KOPT-K1 (cell line): ENCODE data around the gene ASB6.

Experiments
- H3K27ac ChIP-seq: fragments of 200-600 bp; sonication (generic); 2 replicates; pipeline ENCODE4 v1.5.1; 2016; ENCODE audit warnings: antibody characterized with exemption, mild to moderate bottlenecking, low read depth, low read length; ENCODE audit not compliant: poor library complexity, severe bottlenecking
- H3K36me3 ChIP-seq: fragments of 200-600 bp; sonication (generic); 2 replicates; pipeline ENCODE4 v1.5.1; 2017; ENCODE audit warnings: antibody characterized with exemption, mild to moderate bottlenecking, low read length, moderate library complexity; ENCODE audit not compliant: insufficient read depth
- H3K9me3 ChIP-seq: fragments of 200-600 bp; sonication (generic); 2 replicates; pipeline ENCODE4 v1.5.1; 2017; ENCODE audit warnings: antibody characterized with exemption, low read length, mild to moderate bottlenecking; ENCODE audit not compliant: insufficient read depth, poor library complexity, severe bottlenecking

Gene ASB6

GRCh38 chr9:129629251-129629820 is 12.6 kb downstream of the ASB6 start:
- Histone ChIP-seq H3K36me3 (peaks cover 57% of the 10 kb centered on the region), H3K9me3 (no peaks in the 10 kb centered on the region), H3K27ac (no peak overlapping the region)

GRCh38 chr9:129628709-129629108 is 13.2 kb downstream of the ASB6 start:
- Histone ChIP-seq H3K27ac (no peak overlapping the region), H3K36me3 (peaks cover 50% of the 10 kb centered on the region), H3K9me3 (no peaks in the 10 kb centered on the region)

DNA sequence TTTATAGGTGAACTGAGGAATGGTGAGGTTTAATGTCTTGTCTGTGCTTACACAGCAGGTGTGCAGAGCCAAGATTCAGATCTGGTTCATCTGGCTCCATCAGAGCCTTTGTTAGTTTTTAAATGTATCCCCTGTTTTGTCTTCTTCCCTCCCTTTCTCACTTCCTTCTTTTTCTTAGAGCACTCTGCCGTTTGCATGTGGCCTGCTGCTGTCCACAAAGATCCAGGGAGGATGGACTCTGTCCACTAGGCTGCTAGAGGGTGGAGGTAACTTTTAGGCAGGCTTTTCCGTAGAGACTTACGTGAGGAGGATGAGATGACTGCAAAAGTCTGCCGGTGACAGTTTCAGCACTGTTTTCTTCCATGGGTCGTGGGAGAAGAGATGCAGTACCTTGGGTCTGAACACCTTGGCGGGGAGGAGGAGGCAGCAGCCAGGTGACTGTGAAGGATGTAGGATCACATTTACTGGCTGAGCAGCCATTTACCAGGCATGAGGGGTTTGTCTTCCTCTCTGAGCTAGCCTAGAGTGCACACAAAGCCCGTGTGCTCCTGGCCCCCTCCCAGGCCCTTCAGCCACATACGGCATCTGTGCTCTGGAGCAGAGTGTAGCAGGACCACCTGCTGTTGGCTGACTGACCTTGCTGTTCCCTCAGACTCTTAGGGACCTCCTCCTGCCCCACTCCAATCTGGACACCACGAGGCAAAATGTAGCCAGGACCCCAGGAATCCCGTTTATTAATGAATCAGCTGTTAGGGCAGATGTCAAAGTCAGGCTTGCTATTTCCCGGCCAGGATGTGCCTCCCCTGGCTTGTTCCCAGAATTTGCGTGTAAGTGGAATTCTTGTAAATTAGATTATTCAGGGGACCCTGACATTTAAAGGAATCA is 14.2 kb downstream of the ASB6 start:
- peaks cover 41% of the 10 kb centered on the region for H3K36me3 ChIP-seq
- no peaks in the 10 kb centered on the region for H3K9me3 ChIP-seq
- H3K27ac ChIP-seq = peak overlapping the region; percentile 83

DNA sequence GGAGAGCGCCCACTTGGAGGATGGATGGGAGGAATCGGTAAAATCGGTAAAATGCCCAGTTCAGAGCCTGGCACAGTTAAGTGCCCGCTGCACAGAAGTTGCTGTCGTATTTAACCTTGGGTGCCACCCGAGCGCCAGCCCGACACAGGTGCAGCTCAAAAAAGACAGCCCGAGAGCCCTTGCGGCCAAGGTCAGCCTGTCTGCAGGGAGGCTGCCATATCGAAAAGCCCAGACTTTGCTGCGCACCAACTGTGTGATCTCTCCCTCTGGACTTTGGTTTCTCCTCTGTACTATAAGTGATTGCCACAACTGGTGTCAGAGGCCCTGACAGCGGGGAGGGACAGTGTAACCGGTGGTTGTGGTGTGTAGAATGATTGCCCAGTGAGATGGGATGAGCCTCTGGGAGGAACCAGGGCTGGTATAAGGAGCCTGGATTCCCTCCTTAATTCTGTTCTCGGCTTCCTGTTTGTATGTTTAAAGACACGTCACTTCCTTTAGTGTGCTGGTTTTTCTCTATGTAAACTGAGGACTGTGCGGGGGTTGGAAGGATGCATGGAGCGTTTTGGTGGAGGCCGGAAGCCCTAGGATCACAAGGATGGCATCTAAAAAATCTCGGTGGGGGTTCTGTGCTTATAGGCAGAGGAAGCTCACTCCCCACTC is 15.2 kb downstream of the ASB6 start:
- H3K9me3 ChIP-seq = no peaks in the 10 kb centered on the region
- H3K27ac ChIP-seq = peak overlapping the region; percentile 83
- H3K36me3 ChIP-seq = peaks cover 31% of the 10 kb centered on the region

DNA sequence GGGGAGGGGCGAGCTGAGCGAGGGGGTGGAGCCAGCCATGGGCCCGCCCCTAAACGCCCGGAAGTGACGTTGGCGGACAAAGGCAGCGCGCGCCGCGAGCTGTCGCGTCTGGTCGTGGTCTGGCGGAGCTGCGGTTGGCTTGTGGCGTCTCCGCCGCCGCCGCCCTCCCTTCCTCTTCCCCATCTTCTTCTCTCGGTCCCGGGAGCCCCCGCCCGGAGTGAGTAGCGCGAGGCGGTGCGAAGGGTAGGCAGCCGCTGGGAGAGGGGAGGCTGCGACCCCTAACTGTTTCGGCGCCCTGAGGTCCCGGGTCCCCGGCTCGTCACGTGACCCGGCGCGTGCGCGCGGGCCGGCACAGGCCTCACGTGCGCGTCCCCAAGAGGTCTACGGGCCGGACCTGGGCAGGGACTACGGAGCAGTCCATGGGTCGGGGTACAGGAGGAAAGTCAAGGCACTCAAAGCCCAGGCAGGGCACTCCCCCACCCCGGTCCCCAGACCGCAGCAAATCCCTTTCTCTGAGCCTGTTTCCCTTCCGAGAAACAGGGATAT is 15.8 kb downstream of the ASB6 start, which contains the start of gene NTMT1:
TSS of gene NTMT1 (plus strand) at position 85 of the 546 bp plus-strand sequence. CDS start 6,541 bp downstream, outside the sequence.
- Histone ChIP-seq H3K9me3 (no peaks in the 10 kb centered on the region), H3K36me3 (peaks cover 25% of the 10 kb centered on the region), H3K27ac (peak within 1 kb of the TSS; percentile 83)

DNA sequence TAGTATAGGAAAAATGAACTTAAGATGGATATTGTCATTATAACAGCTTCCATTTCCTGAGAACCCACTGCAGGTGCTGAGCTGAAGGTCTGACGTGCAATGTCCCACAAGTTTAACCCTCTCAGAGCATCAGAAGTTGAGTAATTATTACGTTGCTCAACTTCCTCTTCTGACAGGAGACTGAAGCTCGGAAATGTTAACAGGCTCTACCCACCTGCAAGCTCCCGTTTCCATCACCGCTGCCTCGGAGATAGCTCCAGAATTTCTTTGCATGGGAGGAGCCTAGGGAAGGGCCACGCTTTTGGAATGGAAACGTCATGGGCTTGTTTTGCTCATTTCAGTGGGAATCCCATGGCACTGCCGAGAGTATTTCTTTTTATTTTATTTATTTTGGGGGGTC is 17.0 kb downstream of the ASB6 start:
- Histone ChIP-seq H3K36me3 (peaks cover 23% of the 10 kb centered on the region), H3K9me3 (no peaks in the 10 kb centered on the region), H3K27ac (peak overlapping the region; percentile 83)

DNA sequence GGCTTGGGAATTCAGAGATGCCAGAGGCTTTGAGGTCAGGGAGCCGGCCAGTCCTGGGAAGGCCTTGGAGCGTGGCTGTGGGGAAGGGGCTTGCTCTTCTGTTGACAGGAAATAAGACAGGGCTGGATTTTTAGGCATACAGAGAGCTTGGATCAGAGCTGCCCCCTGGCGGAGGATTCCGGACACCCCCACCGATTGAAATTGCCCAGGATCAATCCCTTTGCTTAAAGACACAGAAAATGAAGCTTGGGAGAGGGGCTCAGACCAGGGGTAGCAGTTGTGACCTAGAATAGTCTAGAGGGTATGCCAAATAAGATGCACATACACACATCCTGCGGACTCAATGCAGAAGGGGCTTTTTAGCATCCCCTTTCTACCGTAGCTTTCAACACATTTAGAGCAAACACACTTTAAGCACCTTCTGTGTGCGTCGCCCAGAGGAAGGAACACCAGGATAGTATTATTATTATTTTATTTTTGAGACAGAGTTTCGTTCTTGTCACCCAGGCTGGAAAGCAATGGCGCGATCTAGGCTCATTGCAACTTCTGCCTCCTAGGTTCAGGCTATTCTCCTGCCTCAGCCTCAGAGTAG is 17.7 kb downstream of the ASB6 start:
- peaks cover 19% of the 10 kb centered on the region for H3K36me3 ChIP-seq
- no peak overlapping the region for H3K27ac ChIP-seq

GRCh38 chr9:129623331-129623730 is 18.6 kb downstream of the ASB6 start:
- H3K36me3 ChIP-seq = peaks cover 10% of the 10 kb centered on the region
- H3K9me3 ChIP-seq = no peaks in the 10 kb centered on the region
- no peak overlapping the region for H3K27ac ChIP-seq

More for the DNA sequence above, 17.7 kb downstream of the ASB6 start:
- H3K9me3 ChIP-seq = no peaks in the 10 kb centered on the region

GRCh38 chr9:129620669-129621295 is 21.2 kb downstream of the ASB6 start, which contains the start of gene C9orf50:
TSS of gene C9orf50 (minus strand) at chr9:129621101. CDS start at chr9:129620574, 527 bp downstream.
- Histone ChIP-seq H3K9me3 (no peaks in the 10 kb centered on the region), H3K36me3 (no peaks in the 10 kb centered on the region), H3K27ac (no peak within 1 kb of the TSS)

DNA sequence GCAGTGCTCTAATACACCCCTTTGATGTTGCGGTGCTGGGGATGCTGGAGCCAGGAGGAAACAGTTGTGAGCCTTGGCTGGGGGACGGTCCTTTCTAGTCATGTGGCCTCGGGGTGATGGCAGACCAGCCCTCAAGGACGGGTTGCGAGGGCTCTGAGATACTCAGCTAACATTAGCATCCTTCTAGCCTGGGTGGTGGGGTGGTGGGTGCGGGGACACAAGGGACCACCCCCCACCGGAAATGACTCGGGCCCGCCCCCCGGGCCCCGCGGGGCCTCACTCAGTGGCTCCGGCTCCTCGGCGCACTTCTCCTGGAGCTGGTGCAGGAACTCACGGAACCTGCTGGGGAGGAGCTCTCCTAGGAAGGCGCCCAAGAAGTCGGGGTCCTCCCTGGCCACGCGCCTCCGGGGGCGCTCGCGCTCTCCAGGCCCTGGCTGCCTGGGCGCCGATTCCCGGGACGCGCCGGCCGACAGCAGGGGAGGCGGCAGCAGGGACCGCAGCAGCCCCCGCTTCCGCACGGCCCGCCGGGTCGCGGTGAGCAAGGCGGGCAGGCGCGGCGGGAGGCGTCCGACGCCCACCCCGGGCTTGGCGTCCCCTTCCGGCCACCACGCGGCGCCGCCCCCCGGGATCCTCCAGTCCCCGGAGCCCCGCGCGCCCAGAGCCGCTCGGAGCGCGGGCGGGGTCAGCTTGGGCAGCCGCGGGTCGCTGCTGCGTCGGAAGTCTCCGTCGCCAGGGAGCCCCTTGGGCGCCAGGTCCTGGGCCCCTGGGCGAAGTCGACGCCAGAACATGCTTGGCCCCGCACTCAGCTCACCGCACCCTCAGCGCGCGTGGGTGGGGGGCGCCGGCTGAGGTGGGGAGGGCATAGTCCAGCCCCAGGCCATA is 21.9 kb downstream of the ASB6 start:
- Histone ChIP-seq H3K36me3 (no peaks in the 10 kb centered on the region), H3K27ac (no peak overlapping the region), H3K9me3 (no peaks in the 10 kb centered on the region)

GRCh38 chr9:129617167-129617566 is 24.8 kb downstream of the ASB6 start:
- Histone ChIP-seq H3K9me3 (no peaks in the 10 kb centered on the region), H3K27ac (no peak overlapping the region)

DNA sequence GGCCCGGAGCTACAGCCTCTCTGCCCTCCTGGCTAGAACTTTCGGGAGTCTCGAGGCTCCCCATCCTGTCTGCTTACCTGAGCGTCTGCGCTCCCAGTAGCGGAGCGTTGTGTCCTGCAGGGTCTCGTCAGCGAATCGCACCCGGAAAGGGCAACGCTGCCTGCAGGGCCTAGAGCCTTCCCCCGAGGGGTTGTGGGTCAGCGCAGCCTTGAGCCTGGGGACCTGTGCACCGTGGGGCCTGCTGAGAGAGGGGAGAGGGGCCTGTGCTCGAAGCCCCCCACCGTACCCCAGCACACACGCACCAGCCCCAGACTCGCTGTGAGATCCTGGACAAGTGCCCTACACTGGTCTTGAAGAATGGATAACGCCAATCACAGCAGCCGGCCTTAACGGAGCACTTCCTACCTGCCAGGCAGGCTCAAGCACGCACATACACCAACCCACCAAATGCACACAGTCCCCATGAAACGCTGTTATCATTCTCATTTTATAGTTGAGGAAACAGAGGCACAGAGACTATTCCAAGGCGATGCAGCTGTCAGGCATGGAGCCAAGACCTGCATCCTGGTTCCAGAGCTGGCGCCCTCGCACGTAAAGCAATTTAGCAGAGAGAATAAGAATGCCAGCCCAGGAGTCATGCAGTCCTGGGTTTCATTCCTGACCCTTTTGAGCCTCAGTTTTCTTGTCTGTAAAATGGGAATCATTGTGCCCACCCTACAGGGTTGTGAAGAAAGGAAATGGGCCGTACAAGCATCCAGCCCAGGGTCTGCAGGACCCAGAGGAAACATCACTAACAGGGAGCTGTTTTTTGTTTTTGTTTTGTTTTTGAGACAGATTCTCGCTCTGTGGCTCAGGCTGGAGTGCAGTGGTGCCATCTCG is 26.3 kb downstream of the ASB6 start:
- Histone ChIP-seq H3K36me3 (no peaks in the 10 kb centered on the region), H3K27ac (no peak overlapping the region)

More at GRCh38 chr9:129617167-129617566, 24.8 kb downstream of the ASB6 start:
- no peaks in the 10 kb centered on the region for H3K36me3 ChIP-seq

DNA sequence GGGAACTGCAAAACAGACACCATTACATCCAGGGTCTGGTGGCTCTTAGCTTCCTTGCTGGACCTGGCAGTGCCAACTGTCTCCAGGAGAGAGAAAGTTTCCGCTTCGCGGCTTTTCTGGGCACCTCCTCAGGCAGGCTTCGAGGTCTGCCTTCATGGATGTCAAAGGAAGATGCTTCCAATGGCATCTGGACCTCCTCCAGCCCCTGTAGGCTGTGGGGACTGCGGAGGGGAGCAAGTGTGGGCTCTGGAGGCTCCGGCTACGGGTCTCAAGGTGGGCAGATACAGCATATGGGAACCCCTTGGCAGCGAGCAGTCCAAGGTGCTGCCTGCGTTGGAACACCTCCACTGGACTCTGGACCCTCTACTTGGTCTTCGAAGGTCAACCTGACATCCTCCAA is 27.0 kb downstream of the ASB6 start:
- H3K9me3 ChIP-seq = no peaks in the 10 kb centered on the region
- H3K36me3 ChIP-seq = no peaks in the 10 kb centered on the region
- no peak overlapping the region for H3K27ac ChIP-seq

More for the DNA sequence above, 26.3 kb downstream of the ASB6 start:
- H3K9me3 ChIP-seq = no peaks in the 10 kb centered on the region
